CD4-positive, alpha-beta memory T cell (primary cell): ENCODE measurements around the gene PDE6A. TPM values are rescaled to one million over a fixed set of nuclear protein-coding genes. Genes with fewer than 3 reads are reported as not detected.

Source experiments
- CTCF ChIA-PET: fragments of 350-600 bp; sonication (Branson Sonifier 250); formaldehyde crosslinking; loops from one replicate; lab custom pipeline; 2021; ENCODE audit warnings: inconsistent platforms; ENCODE audit not compliant: partially characterized antibody; lab: Charles Lee
- POLR2A ChIA-PET: fragments of 350-600 bp; sonication (Branson Sonifier 250); formaldehyde crosslinking; loops from one replicate; lab custom pipeline; 2021; ENCODE audit not compliant: partially characterized antibody; lab: Charles Lee
- DNase-seq, 5 donors: peaks; one replicate each; pipeline versions ENCODE4 v3.0.0 to v3.0.0-alpha.2; 2020 to 2022; ENCODE audit warnings: mixed read lengths in 1 of 5
- H3K27ac ChIP-seq: one replicate; pipeline ENCODE4 v1.7.0; 2013; ENCODE audit warnings: low read depth, low read length
- H3K27me3 ChIP-seq: 2 replicates; pipeline ENCODE4 v1.7.0; 2013; ENCODE audit warnings: mild to moderate bottlenecking, low read length, moderate library complexity; ENCODE audit not compliant: insufficient read depth
- H3K36me3 ChIP-seq: 2 replicates; pipeline ENCODE4 v1.7.0; 2013; ENCODE audit warnings: mild to moderate bottlenecking, low read length, moderate library complexity; ENCODE audit not compliant: insufficient read depth
- H3K4me1 ChIP-seq: 2 replicates; pipeline ENCODE4 v1.7.0; 2013; ENCODE audit warnings: mild to moderate bottlenecking, low read length, moderate library complexity; ENCODE audit not compliant: insufficient read depth
- H3K4me3 ChIP-seq, 2 donors: one replicate each; pipeline ENCODE4 v1.7.0; 2013; ENCODE audit warnings: low read length in 2 of 2, mild to moderate bottlenecking in 1 of 2
- H3K9me3 ChIP-seq, 2 donors: one replicate each; pipeline ENCODE4 v1.7.0; 2013; ENCODE audit warnings: low read length in 2 of 2, control low read depth in 1 of 2; ENCODE audit not compliant: control insufficient read depth in 1 of 2
- H3K27ac Mint-ChIP-seq, 7 donors: one replicate each; pipeline ENCODE4 v1.8.0; 2020 to 2021; ENCODE audit warnings: mixed read lengths in 7 of 7, mild to moderate bottlenecking in 6 of 7, inconsistent platforms in 3 of 7, moderate library complexity in 3 of 7
- H3K27me3 Mint-ChIP-seq, 2 donors: one replicate each; pipeline ENCODE4 v1.8.0; 2020 to 2021; ENCODE audit warnings: mixed read lengths in 2 of 2
- H3K36me3 Mint-ChIP-seq, 2 donors: one replicate each; pipeline ENCODE4 v1.8.0; 2020 to 2021; ENCODE audit warnings: mixed read lengths in 2 of 2, inconsistent platforms in 1 of 2, mild to moderate bottlenecking in 1 of 2
- H3K4me1 Mint-ChIP-seq, 4 donors: one replicate each; pipeline ENCODE4 v1.8.0; 2020 to 2021; ENCODE audit warnings: mixed read lengths in 4 of 4, mild to moderate bottlenecking in 1 of 4
- H3K4me3 Mint-ChIP-seq, 8 donors: one replicate each; pipeline ENCODE4 v1.8.0; 2020 to 2021; ENCODE audit warnings: mixed read lengths in 8 of 8, mild to moderate bottlenecking in 7 of 8, moderate library complexity in 6 of 8, inconsistent platforms in 3 of 8
- H3K9me3 Mint-ChIP-seq, 8 donors: one replicate each; pipeline ENCODE4 v1.8.0; 2020 to 2021; ENCODE audit warnings: mixed read lengths in 8 of 8, mild to moderate bottlenecking in 5 of 8, inconsistent platforms in 3 of 8, moderate library complexity in 1 of 8
- intact Hi-C: fragments of 100-400 bp; cut with micrococcal nuclease; formaldehyde crosslinking; loops from one replicate; pipeline ENCODE4 v1.15.1; 2023
- polyA plus RNA-seq, 2 donors: library from polyadenylated mRNA; unstranded; fragments of 300-500 nt; fragmentation: Illumina TruSeq; gene quantifications; one replicate each; pipeline ENCODE4 v1.2.3, GENCODE V29; 2021
- total RNA-seq, 2 experiments: library from RNA; stranded (reverse); gene quantifications; one replicate each; pipeline ENCODE4 v1.2.3, GENCODE V29; 2021

The PDE6A gene
- total and polyA plus RNA-seq, 4 experiments from 2014 or later, result not detected

DNA sequence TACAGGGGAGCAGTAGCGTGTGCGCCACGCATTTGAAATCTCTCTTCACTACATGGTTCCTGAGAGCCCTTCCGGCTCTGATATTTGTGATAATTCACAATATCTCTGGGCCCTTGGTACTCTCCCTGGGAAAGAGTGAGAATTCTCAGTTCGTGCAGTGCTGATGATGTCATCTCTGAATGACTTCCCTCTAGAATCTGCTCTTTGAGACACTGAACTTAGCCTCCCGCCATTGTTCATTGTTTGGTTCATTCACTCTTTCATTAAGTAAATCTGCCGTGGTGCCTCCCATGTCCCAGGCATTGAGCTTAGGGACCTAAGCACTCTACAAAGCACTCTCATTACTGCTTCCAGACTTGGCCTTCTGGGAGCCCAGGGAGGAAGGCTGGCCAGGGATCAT is 120.5 kb downstream of the PDE6A start:
- no peaks in the 10 kb centered on the region for H3K27me3 Mint-ChIP-seq
- Histone ChIP-seq H3K4me1 (no peaks in the 10 kb centered on the region), H3K36me3 (no peaks in the 10 kb centered on the region), H3K27ac (no peak overlapping the region), H3K4me3 (no peak overlapping the region), H3K27me3 (no peaks in the 10 kb centered on the region), H3K9me3 (no peaks in the 10 kb centered on the region)
- CTCF ChIA-PET, result interaction anchor here (0.9 to 15.3 kb wide), 7 partner anchors 9 to 186 kb away, joined by 3 to 309 read pairs (median 5); no protein-coding TSS in a partner anchor
- no peak overlapping the region for H3K4me3 Mint-ChIP-seq
- intact Hi-C loops, result no loop called here
- H3K36me3 Mint-ChIP-seq, result no peaks in the 10 kb centered on the region
- POLR2A ChIA-PET, result no interaction called here
- H3K27ac Mint-ChIP-seq, result no peak overlapping the region
- DNase-seq, result no peak
- no peaks in the 10 kb centered on the region for H3K9me3 Mint-ChIP-seq
- H3K4me1 Mint-ChIP-seq, result peaks cover 0 to 4% (median 2%) of the 10 kb centered on the region in 4 donors

DNA sequence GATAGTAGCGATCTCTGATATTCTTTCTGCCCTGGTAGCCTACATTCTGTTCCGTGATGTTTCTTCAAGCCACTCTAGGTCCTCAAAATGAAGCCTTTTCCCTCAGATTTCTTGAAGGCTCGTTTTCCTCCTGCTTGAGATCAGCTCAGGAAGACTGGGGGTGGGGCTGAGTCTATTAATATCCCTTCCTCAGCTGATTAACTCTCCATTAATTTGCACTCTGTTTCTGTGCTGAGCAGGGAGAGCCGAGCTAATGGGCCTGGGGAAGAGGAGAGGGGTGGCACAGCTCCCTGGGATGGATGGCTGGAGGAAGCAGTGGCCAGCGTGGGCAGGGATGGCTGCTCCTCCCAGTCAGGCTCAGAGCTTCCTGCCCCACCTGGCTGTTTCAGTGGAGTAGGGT is 121.2 kb downstream of the PDE6A start:
- no peaks in the 10 kb centered on the region for H3K27me3 Mint-ChIP-seq
- ChIA-PET POLR2A (no interaction called here), CTCF (interaction anchor here (0.9 to 15.3 kb wide), 8 partner anchors 11 to 186 kb away, joined by 3 to 309 read pairs (median 4); no protein-coding TSS in a partner anchor)
- Histone ChIP-seq H3K9me3 (no peaks in the 10 kb centered on the region), H3K4me1 (no peaks in the 10 kb centered on the region), H3K36me3 (no peaks in the 10 kb centered on the region), H3K27me3 (no peaks in the 10 kb centered on the region), H3K4me3 (no peak overlapping the region), H3K27ac (no peak overlapping the region)
- DNase-seq, result no peak
- no peaks in the 10 kb centered on the region for H3K9me3 Mint-ChIP-seq
- no peak overlapping the region for H3K27ac Mint-ChIP-seq
- H3K4me1 Mint-ChIP-seq, result peaks cover 0 to under 1% (median 0%) of the 10 kb centered on the region in 4 donors
- intact Hi-C loops, result no loop called here
- H3K4me3 Mint-ChIP-seq, result no peak overlapping the region
- no peaks in the 10 kb centered on the region for H3K36me3 Mint-ChIP-seq

DNA sequence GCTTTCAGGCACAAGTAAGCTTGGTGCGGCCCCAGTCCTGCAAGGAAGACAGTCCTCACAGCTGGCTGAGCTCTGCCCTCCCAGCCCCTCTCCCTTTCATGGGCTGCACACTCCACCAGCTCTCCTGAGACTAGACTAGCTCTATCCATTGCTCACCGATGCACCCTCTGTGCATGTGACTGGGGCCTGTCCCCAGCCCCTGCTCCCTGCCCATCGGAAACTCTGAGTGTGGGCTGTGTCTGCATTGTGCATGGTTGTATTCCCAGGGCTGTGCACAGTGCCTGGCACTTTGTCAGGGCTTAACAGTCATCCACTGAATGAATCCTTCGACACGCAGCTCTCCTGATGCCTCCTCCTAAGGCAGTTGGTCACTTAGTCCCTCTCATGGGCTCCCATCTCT is 122.3 kb downstream of the PDE6A start:
- H3K36me3 Mint-ChIP-seq, result no peaks in the 10 kb centered on the region
- no peaks in the 10 kb centered on the region for H3K4me1 Mint-ChIP-seq
- H3K36me3 ChIP-seq, result no peaks in the 10 kb centered on the region
- no peaks in the 10 kb centered on the region for H3K4me1 ChIP-seq
- no peak overlapping the region for H3K4me3 Mint-ChIP-seq
- intact Hi-C loops, result no loop called here
- H3K27ac Mint-ChIP-seq, result no peak overlapping the region
- no peaks in the 10 kb centered on the region for H3K9me3 ChIP-seq
- POLR2A ChIA-PET, result no interaction called here
- no peaks in the 10 kb centered on the region for H3K27me3 ChIP-seq
- no peak for DNase-seq
- H3K27me3 Mint-ChIP-seq, result no peaks in the 10 kb centered on the region
- CTCF ChIA-PET, result interaction anchor here (1.0 to 15.3 kb wide), 8 partner anchors 12 to 185 kb away, joined by 3 to 309 read pairs (median 4); no protein-coding TSS in a partner anchor
- H3K9me3 Mint-ChIP-seq, result no peaks in the 10 kb centered on the region
- no peak overlapping the region for H3K4me3 ChIP-seq
- H3K27ac ChIP-seq, result no peak overlapping the region

DNA sequence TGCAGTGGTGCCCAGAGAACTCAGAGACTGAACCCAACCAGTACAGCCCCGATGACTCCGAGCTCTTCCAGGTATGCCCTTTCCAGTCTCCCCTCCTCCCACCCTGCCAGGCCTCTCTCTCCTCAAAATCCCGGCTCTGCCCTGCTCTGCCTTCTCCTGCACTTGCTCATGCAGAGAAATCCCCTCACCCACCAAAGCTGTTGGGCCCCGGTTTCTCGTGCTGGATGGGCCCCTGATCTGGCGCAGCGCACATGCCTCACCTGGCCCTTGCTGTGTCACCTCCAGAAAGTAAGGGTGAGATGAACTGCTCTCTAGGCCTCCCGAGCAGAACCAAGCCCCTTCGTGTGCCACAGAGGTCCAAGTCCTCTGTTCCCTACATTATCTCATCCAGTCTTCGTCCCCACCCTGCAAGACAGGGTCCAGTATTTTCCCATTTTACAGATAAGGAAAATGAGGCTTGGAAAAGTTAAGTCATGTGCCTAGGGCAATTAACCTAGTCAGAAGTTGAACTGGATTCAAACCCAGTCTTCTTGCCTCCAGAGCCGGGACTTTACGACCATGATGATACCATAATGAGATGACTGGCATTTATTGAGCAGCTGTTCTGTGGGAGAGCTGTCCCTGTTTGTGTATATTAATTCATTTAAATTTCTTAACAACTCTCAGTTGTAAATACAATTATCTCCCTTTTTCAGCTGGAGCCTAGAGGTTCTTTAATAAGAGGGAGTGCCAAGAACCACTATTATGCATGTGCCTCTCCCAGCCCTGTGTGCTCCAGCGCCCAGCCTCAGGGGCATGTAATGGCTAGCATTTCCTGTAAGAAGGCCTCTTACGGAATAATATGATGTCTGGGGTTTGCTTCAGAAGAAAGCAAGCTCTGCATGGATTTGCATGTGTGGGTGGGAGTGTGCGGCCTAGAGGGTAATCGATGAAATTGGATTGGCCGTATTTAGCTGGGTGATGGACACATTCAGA is 123.8 kb downstream of the PDE6A start:
- H3K9me3 Mint-ChIP-seq, result no peaks in the 10 kb centered on the region
- no peak overlapping the region for H3K27ac Mint-ChIP-seq
- no peak overlapping the region for H3K4me3 ChIP-seq
- H3K27me3 ChIP-seq, result no peaks in the 10 kb centered on the region
- no peaks in the 10 kb centered on the region for H3K27me3 Mint-ChIP-seq
- CTCF ChIA-PET, result interaction anchor here (0.7 to 15.3 kb wide), 10 partner anchors 8 to 183 kb away, joined by 3 to 309 read pairs (median 4); no protein-coding TSS in a partner anchor
- POLR2A ChIA-PET, result no interaction called here
- no peak overlapping the region for H3K4me3 Mint-ChIP-seq
- no peaks in the 10 kb centered on the region for H3K36me3 ChIP-seq
- no peaks in the 10 kb centered on the region for H3K4me1 Mint-ChIP-seq
- H3K4me1 ChIP-seq, result no peaks in the 10 kb centered on the region
- DNase-seq, result no peak
- H3K9me3 ChIP-seq, result no peaks in the 10 kb centered on the region
- H3K27ac ChIP-seq, result no peak overlapping the region
- H3K36me3 Mint-ChIP-seq, result no peaks in the 10 kb centered on the region
- intact Hi-C loops, result no loop called here

DNA sequence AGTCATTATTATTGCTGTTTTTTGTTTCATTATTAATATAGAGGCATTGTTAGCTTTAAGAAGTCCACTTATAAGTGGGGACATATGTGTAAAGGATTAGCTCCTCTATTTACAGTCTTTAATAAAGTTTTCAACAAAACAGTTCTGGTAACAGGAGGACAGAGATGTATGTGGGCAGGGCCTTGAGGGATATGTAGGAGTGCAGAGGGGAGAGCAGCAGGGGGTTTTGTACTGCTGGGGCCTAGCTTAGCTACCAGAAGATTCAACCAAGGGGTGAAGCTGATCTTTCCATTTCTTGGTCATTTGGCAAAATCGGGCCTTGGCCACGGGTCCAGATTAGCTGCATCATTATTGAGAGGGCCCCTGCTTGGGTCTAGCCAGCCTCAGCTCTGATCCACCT is 124.6 kb downstream of the PDE6A start:
- Mint-ChIP-seq H3K36me3 (no peaks in the 10 kb centered on the region), H3K27ac (no peak overlapping the region), H3K4me3 (no peak overlapping the region), H3K27me3 (no peaks in the 10 kb centered on the region), H3K9me3 (no peaks in the 10 kb centered on the region), H3K4me1 (no peaks in the 10 kb centered on the region)
- H3K4me1 ChIP-seq, result no peaks in the 10 kb centered on the region
- H3K27me3 ChIP-seq, result no peaks in the 10 kb centered on the region
- intact Hi-C loops, result no loop called here
- CTCF ChIA-PET, result interaction anchor here (0.7 to 15.3 kb wide), 5 partner anchors 9 to 182 kb away, joined by 3 to 309 read pairs (median 4); no protein-coding TSS in a partner anchor
- H3K36me3 ChIP-seq, result no peaks in the 10 kb centered on the region
- POLR2A ChIA-PET, result no interaction called here
- H3K27ac ChIP-seq, result no peak overlapping the region
- no peaks in the 10 kb centered on the region for H3K9me3 ChIP-seq
- DNase-seq, result no peak
- no peak overlapping the region for H3K4me3 ChIP-seq

DNA sequence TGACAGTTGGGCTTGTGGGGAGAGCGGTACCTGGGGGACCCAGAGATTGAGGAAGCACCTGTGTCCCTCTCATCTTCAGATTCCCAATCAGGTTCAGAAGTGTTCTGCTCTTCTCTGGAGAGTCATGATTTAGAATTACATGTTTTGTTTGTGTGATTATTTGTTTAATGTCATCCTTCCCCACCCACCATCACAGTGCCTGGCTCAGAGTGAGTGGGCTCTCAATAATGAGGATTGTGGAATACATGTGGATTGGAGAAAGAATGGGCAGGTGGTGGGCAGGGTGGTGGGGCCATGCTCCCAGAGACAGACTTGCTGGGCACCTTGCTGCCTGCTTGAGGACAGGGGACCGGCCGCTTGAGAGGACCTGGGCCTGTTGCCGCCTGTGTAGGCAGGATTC is 126.5 kb downstream of the PDE6A start:
- Mint-ChIP-seq H3K36me3 (no peaks in the 10 kb centered on the region), H3K9me3 (no peaks in the 10 kb centered on the region), H3K4me3 (no peak overlapping the region), H3K4me1 (no peaks in the 10 kb centered on the region), H3K27me3 (no peaks in the 10 kb centered on the region), H3K27ac (no peak overlapping the region)
- H3K4me3 ChIP-seq, result no peak overlapping the region
- H3K4me1 ChIP-seq, result no peaks in the 10 kb centered on the region
- no peaks in the 10 kb centered on the region for H3K9me3 ChIP-seq
- POLR2A ChIA-PET, result no interaction called here
- CTCF ChIA-PET, result interaction anchor here (1.2 to 1.8 kb wide), 2 partner anchors 10 to 16 kb away, joined by 5 to 7 read pairs; no protein-coding TSS in a partner anchor
- intact Hi-C loops, result no loop called here
- H3K27ac ChIP-seq, result no peak overlapping the region
- DNase-seq, result no peak
- H3K36me3 ChIP-seq, result no peaks in the 10 kb centered on the region
- no peaks in the 10 kb centered on the region for H3K27me3 ChIP-seq

DNA sequence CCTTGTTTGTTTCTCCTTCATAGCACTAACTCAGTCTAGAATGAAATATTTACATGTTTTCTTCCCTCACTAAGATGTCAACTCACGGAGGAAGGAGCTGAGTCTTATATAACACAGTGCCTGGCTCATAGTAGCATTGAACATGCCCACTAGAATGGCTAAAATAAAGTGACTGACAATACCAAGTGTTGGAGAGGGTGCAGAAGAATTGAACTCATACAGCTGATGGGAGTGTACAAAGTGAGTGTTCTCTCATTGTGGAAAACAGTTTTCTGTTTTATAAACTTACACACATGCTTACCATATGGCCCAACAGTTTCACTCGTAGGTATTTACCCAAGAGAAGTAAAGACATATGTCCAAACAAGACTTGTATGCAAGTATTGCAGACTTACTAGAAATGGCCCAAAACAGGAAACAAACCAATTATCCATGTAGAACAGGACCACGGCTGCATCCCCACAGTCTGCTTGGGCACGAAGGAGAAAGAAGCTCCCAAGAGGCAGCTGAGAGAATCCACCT is 127.0 kb downstream of the PDE6A start:
- Mint-ChIP-seq H3K9me3 (no peaks in the 10 kb centered on the region), H3K36me3 (no peaks in the 10 kb centered on the region), H3K27ac (no peak overlapping the region), H3K4me1 (no peaks in the 10 kb centered on the region), H3K27me3 (no peaks in the 10 kb centered on the region), H3K4me3 (no peak overlapping the region)
- no peaks in the 10 kb centered on the region for H3K27me3 ChIP-seq
- no peak for DNase-seq
- intact Hi-C loops, result no loop called here
- no peaks in the 10 kb centered on the region for H3K36me3 ChIP-seq
- H3K4me1 ChIP-seq, result no peaks in the 10 kb centered on the region
- H3K9me3 ChIP-seq, result no peaks in the 10 kb centered on the region
- ChIA-PET CTCF (no interaction called here), POLR2A (no interaction called here)
- H3K4me3 ChIP-seq, result no peak overlapping the region
- no peak overlapping the region for H3K27ac ChIP-seq
